ENCODE results near the gene RSPRY1. TPM values are rescaled to one million over a fixed set of nuclear protein-coding genes. Genes with fewer than 3 reads are reported as not detected.

Gene RSPRY1
- total RNA-seq, 1 donor from 2014 or later: 17.1 TPM

- no peak for DNase-seq (ENCODE audit: low spot score)
- intact Hi-C loops (cut with DNase I): no loop called here
These were observed 18.5 kb downstream of the RSPRY1 start for GRCh38 chr16:57204675-57205074.

GRCh38 chr16:57208926-57209325, 22.8 kb downstream of the RSPRY1 start:
- intact Hi-C loops (cut with DNase I): no loop called here
- no peak for DNase-seq (ENCODE audit: low spot score)

- intact Hi-C loops (cut with DNase I): no loop called here
- DNase-seq (ENCODE audit: low spot score): no peak
These were observed 23.7 kb downstream of the RSPRY1 start for GRCh38 chr16:57209780-57210179.

GRCh38 chr16:57213462-57213861, 27.3 kb downstream of the RSPRY1 start:
- intact Hi-C loops (cut with DNase I): no loop called here

GRCh38 chr16:57216968-57217367, 30.8 kb downstream of the RSPRY1 start:
- DNase-seq (ENCODE audit: low spot score): no peak
- intact Hi-C loops (cut with DNase I): no loop called here

More at GRCh38 chr16:57213462-57213861, 27.3 kb downstream of the RSPRY1 start:
- no peak for DNase-seq (ENCODE audit: low spot score)

GRCh38 chr16:57223057-57223456, 36.9 kb downstream of the RSPRY1 start:
- DNase-seq (ENCODE audit: low spot score): no peak
- intact Hi-C loops (cut with DNase I): no loop called here

- intact Hi-C loops (cut with DNase I): no loop called here
- DNase-seq (ENCODE audit: low spot score): no peak
These were observed 38.7 kb downstream of the RSPRY1 start for GRCh38 chr16:57224651-57225335.

- DNase-seq (ENCODE audit: low spot score): no peak
- intact Hi-C loops (cut with DNase I): no loop called here
These were observed 39.8 kb downstream of the RSPRY1 start for GRCh38 chr16:57225978-57226377.

- DNase-seq (ENCODE audit: low spot score): no peak
- intact Hi-C loops (cut with DNase I): no loop called here
These were observed 40.8 kb downstream of the RSPRY1 start for GRCh38 chr16:57226701-57227621.

- intact Hi-C loops (cut with DNase I): no loop called here
- no peak for DNase-seq (ENCODE audit: low spot score)
These were observed 43.0 kb downstream of the RSPRY1 start for GRCh38 chr16:57229079-57229478.

- intact Hi-C loops (cut with DNase I): no loop called here
- no peak for DNase-seq (ENCODE audit: low spot score)
These were observed 45.8 kb downstream of the RSPRY1 start for GRCh38 chr16:57231821-57232350.

- intact Hi-C loops (cut with DNase I): no loop called here
- no peak for DNase-seq (ENCODE audit: low spot score)
These were observed 48.0 kb downstream of the RSPRY1 start for GRCh38 chr16:57233944-57234706.

GRCh38 chr16:57234707-57235092, 48.6 kb downstream of the RSPRY1 start:
- DNase-seq (ENCODE audit: low spot score): no peak
- intact Hi-C loops (cut with DNase I): no loop called here

- intact Hi-C loops (cut with DNase I): no loop called here
- no peak for DNase-seq (ENCODE audit: low spot score)
These were observed 49.2 kb downstream of the RSPRY1 start for GRCh38 chr16:57235128-57236021.

GRCh38 chr16:57236022-57236350, 49.9 kb downstream of the RSPRY1 start:
- no peak for DNase-seq (ENCODE audit: low spot score)
- intact Hi-C loops (cut with DNase I): no loop called here

GRCh38 chr16:57238682-57239081, 52.6 kb downstream of the RSPRY1 start:
- intact Hi-C loops (cut with DNase I): no loop called here
- no peak for DNase-seq (ENCODE audit: low spot score)

GRCh38 chr16:57239107-57239506, 53.0 kb downstream of the RSPRY1 start:
- no peak for DNase-seq (ENCODE audit: low spot score)
- intact Hi-C loops (cut with DNase I): no loop called here

GRCh38 chr16:57240851-57241250, 54.7 kb downstream of the RSPRY1 start:
- intact Hi-C loops (cut with DNase I): no loop called here
- DNase-seq (ENCODE audit: low spot score): no peak

- DNase-seq (ENCODE audit: low spot score): no peak
- intact Hi-C loops (cut with DNase I): no loop called here
These were observed 56.5 kb downstream of the RSPRY1 start for GRCh38 chr16:57242650-57243049.
